GM12891 (cell line): ENCODE measurements around the gene CPEB4. TPM values are rescaled to one million over a fixed set of nuclear protein-coding genes. Genes with fewer than 3 reads are reported as not detected.

Experiments used
- DNase-seq: peaks from one replicate; pipeline ENCODE4 v3.0.0; 2011; ENCODE audit warnings: low spot score; ENCODE audit not compliant: insufficient read length
- FAIRE-seq: peaks from 2 replicates; lab custom pipeline; 2011; peaks lifted over from hg19 to GRCh38; lab: Jason Lieb, UNC
- PAX5 ChIP-seq: IDR thresholded peaks from 2 replicates; pipeline ENCODE4 v1.6.1; 2011; ENCODE audit warnings: low read length, moderate library complexity, mild to moderate bottlenecking; ENCODE audit not compliant: insufficient read depth, severe bottlenecking
- POLR2A ChIP-seq: IDR thresholded peaks from 2 replicates; pipeline ENCODE4 v1.6.1; 2011; ENCODE audit warnings: low read depth, low read length, control low read depth
- POLR2AphosphoS5 ChIP-seq: IDR thresholded peaks from 2 replicates; pipeline ENCODE4 v1.6.1; 2011; ENCODE audit warnings: low read depth, low read length, control low read depth
- POU2F2 ChIP-seq: IDR thresholded peaks from 2 replicates; pipeline ENCODE4 v1.6.1; 2011; ENCODE audit warnings: low read depth, mild to moderate bottlenecking, control low read depth, low read length, moderate library complexity
- SPI1 ChIP-seq: IDR thresholded peaks from 2 replicates; pipeline ENCODE4 v1.6.1; 2011; ENCODE audit warnings: low read depth, low read length, control low read depth
- TAF1 ChIP-seq: IDR thresholded peaks from 2 replicates; pipeline ENCODE4 v1.6.1; 2011; ENCODE audit warnings: low read depth, low read length, control low read depth
- polyA plus RNA-seq: library from polyadenylated mRNA; unstranded; fragments of >200 nt; gene quantifications from one replicate; pipeline ENCODE4 v1.2.1, GENCODE V29; 2012; ENCODE audit warnings: low read depth, missing spikeins, inconsistent platforms; ENCODE audit not compliant: missing spikeins

Gene CPEB4
- polyA plus RNA-seq = 15.2 TPM

DNA sequence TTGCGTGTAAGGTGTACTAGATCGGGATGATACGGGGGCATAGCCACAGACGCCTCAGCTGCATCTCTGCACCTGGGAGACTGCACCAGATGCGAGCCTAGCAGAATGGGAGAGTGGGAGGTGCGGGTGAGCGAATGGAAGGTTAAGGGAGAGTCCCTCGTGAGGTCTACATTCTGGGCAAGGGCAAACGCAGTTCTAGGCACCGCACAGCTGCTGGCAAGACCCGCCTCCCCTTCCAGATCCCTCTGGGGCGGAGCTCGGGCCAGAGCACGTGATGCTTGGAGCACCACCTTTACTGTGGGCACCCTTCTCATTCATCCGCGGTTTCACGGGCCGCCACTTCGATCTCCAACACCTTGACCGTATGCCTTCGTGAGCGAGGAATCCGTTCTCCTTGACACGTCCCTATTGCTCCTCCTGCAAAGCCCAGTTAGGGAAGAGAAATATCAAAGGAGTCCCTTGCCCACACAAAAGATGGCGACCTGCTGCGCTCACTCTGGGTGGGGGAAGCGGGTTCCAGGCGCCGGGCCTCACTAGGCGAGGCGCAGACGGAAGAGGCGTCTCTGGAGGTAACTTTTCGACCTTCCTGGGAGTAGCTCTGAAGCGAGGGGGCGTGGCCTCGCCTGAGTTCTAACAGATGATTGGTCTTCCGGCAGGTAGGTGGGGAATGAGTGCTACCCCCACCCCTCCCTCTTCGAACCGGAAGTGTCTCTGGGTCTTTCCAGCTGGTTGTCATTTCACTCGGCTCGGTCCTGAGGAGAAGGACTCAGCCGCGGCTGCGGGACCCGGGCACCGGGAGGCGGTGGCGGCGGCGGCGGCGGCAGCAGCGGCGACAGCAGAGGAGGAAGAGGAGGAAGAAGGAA lies at the start of gene CPEB4:
CPEB4 (plus strand) TSS at position 740 of the 863 bp plus-strand sequence. CDS start 1,385 bp downstream, outside the sequence.
- TF ChIP-seq SPI1 (peak; percentile 33; the same call in 1 of the 2 replicates), POLR2AphosphoS5 (peak; percentile 85), POLR2A (peak; percentile 92), POU2F2 (peak; percentile 39; the same call in 1 of the 2 replicates), PAX5 (no peak), TAF1 (peak; percentile 98)
- DNase-seq (peak; percentile 86), FAIRE-seq (peak; percentile 100)

DNA sequence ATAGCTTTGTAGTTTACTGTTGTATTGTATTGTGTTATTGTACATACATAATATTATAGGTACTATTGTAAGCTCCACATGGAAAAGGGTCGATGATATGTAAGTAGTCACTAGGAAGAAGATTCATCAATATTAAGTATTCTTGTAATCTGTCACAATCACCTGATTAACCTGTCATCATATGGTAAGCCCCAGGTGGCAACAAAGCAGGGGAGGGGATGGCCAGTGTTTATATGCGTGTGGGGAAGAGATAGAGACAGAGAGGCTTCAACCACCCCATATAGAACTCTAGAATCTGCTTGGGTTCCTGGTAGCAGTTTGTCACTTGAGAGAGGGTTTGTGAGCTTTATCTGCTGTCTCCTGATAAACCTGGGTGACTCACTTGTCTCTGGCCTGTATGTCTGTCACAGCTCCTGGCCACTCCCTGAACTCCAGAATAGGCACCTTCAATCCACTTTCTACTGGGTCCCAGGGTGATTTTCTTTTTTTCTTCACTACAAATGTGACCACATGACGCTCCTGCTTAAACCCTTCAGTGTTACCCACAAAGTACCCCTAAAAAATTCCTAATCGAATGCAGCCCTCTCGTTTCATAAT lies 48.9 kb upstream of the CPEB4 start:
- FAIRE-seq (no peak), DNase-seq (no peak)
- TF ChIP-seq POLR2A (no peak), SPI1 (no peak), POLR2AphosphoS5 (no peak), TAF1 (no peak), POU2F2 (no peak), PAX5 (no peak)

DNA sequence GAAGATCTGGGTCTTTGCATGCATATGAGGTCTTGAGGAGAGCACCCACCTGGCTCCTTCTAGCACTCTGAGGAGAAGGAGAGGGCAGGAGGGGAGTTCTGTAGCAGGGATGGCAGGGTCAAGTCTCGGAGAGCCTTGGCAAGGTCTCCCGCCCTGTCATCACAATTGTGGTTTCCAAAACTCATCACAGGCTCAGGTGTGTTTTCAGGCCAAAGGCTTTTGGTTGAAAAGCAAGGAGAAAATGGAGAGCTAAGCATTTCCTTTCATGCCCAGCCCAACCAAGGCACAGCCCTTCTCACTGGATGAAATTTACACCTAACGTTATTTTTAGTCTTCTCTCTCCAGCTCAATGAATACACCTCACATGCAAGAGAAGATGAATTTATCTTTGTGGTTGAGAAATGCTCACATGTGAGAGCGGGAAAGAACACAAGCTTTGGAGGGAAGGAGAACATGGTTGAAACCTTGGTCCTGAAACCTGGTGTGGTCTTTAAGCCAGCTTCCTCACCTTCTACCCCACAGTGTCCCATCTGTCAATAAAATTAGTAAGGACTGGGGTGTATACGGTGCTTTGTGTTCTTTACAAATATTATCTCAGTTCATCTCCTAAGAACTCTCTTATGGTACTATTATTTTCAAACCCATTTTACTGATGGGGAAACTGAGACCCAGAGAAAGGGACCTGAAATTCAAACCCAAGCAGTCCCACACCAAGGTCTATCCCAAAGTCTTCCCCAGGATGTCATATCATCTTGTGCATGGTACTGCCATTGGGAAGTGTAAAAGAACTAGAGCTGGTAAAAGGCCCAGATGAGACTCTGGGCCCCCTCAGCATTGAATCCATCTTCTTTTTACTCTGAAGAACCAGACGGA lies 47.8 kb upstream of the CPEB4 start:
- TF ChIP-seq POLR2AphosphoS5 (no peak), POU2F2 (no peak), SPI1 (no peak)
- FAIRE-seq (no peak), DNase-seq (no peak)

DNA sequence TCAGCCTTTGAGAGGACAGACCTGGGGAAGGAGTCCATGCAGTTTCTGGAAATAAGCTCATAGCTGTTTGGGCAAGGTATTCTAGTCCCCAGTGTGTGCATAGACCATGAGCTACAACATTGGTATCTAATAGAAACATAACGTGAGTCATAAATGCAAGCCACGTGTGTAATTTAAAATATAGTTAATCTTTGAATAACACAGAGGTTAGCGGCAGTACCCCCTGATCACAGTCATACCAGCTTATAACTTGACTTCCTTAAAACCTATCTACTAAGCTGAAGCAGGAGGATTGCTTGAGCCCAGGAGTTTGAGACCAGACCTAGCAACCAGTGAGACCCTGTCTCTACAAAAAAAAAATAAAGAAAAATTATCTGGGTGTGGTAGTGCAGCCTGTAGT lies 46.4 kb upstream of the CPEB4 start:
- no peak for DNase-seq
- FAIRE-seq = no peak
- TF ChIP-seq POLR2AphosphoS5 = no peak
- no peak for TF ChIP-seq PAX5
- TF ChIP-seq POLR2A = no peak
- TF ChIP-seq POU2F2 = no peak
- no peak for TF ChIP-seq TAF1
- no peak for TF ChIP-seq SPI1

DNA sequence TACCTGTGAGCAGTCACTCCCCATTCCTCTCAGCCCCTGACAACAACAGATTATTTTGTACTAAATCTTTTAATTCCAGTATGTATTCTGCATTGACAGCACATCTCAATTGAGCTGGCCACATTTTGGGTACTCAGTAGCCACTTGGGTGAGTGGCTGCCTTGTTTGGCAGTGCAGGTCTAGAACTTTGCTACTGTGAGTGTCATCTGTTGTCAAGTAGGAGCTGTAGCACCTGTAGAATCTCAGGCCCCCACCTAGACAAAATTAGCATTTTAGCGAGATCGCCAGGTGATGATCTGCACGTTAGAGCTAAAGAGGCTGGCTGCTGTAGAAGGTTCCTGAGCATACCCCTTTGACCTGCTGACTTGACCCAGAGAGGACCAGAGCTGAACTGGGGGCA lies 44.4 kb upstream of the CPEB4 start:
- DNase-seq = no peak
- no peak for TF ChIP-seq PAX5
- no peak for TF ChIP-seq POU2F2
- TF ChIP-seq POLR2AphosphoS5 = no peak
- TF ChIP-seq TAF1 = no peak
- TF ChIP-seq SPI1 = no peak
- TF ChIP-seq POLR2A = no peak

DNA sequence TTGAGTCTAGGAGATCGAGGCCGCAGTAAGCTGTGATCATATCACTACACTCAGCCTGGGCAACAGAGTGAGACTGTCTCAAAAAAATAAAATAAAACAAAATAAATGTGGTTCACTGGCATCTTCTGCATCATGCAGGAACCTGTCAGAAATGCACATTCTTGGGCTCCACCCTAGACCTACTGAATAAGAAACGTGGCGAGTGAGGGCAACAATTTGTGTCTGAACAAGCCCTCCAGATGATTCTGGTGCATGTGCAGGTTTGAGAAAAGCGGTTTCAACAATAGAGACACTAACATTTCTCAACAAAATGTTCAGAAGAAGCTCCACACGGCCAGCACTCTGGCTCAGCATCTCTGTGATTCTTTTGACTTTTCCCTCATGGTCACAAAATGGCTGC lies 42.8 kb upstream of the CPEB4 start:
- no peak for TF ChIP-seq SPI1
- TF ChIP-seq PAX5 = no peak
- TF ChIP-seq POU2F2 = no peak
- FAIRE-seq (no peak), DNase-seq (no peak)

More for the DNA sequence above, 44.4 kb upstream of the CPEB4 start:
- FAIRE-seq = no peak

DNA sequence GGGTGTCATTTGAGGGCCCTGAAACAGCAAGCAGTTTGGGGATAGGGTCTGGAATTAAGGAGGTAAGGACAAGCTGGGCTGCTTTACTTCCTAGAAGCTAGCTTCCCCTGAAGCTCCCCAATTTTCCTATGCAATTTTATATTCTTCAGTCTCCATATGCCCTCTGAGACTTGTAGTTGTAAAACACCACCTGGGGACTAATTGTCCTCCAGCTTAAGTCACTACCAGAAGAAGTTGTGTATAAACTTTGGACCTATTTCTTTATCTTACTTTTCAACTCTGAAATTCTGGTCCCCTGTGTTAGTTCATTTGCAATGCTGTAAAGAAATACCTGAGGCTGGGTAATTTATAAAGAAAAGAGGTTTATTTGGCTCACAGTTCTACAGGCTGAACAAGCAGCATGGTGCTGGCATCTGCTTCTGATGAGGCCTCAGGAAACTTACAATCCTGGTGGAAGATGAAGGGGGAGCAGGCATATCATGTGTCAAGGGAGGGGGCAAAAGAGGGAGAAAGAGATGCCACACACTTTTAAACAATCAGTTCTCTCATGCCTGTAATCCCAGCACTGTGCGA lies 41.1 kb upstream of the CPEB4 start:
- no peak for FAIRE-seq
- no peak for TF ChIP-seq POLR2A
- no peak for TF ChIP-seq TAF1
- no peak for TF ChIP-seq PAX5
- no peak for TF ChIP-seq POU2F2
- no peak for TF ChIP-seq POLR2AphosphoS5
- TF ChIP-seq SPI1 = no peak

DNA sequence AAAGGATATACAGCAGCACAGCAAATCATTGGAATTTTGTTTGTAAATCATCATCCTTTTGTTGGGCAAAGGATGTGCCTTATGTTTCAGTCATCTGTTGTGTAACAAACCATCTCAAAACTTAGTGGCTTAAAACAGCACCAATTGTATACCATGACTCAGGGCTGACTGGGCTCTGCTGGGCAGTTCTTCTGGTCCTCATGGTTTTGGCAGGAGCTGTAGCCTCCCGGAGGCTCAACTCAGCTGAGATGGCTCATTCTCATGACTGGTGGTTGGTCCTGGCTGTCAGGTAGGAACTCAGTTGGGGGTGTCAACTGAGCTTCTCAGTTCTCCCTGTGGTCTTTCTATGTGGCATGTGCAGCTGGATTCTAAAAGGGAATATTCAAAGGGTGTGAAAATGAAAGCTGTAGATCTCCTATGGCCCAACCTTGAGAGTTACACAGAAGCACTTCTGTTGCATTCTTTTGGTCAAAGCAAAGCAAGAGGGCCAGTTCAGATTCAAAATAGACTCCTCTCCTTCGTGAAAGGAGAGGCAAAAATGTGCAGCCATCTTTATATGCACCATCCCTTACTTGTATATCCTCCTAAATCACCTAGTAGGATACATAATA lies 39.1 kb upstream of the CPEB4 start:
- FAIRE-seq (no peak), DNase-seq (no peak)
- TF ChIP-seq SPI1 (no peak), POLR2A (no peak), PAX5 (no peak), POLR2AphosphoS5 (no peak), TAF1 (no peak), POU2F2 (no peak)

More for the DNA sequence above, 41.1 kb upstream of the CPEB4 start:
- no peak for DNase-seq

DNA sequence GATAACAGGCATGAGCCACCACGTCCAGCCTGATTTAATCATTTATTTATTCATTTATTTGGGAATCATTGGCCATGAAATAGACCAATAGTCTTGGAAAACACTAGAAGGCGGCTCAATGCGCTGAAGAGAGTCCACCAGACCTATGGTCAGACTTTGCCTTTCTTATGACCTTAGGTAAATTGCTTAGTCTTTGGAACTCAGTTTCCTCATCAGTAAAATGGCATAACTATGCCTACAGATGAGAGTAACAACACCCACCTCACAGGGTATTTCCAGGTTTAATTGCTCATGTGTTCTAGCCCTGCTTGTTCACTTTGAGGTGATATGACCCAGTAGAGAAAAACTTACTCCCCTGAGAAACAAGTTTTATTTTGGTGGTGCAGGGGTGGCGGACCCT lies 38.2 kb upstream of the CPEB4 start:
- FAIRE-seq = no peak
- no peak for DNase-seq
- TF ChIP-seq TAF1 = no peak
- no peak for TF ChIP-seq POLR2A
- no peak for TF ChIP-seq POLR2AphosphoS5
- TF ChIP-seq POU2F2 = no peak
- TF ChIP-seq SPI1 = no peak
- no peak for TF ChIP-seq PAX5
